Adrenal gland (tissue), 12 donors: ENCODE data around the gene ZFHX3. TPM values are rescaled to one million over a fixed set of nuclear protein-coding genes. Genes with fewer than 3 reads are reported as not detected.

Experiments used
- DNase-seq, 7 donors: peaks; one replicate each; pipeline ENCODE4 v3.0.0-alpha.2; 2019 to 2020
- H3K27ac ChIP-seq, 5 donors: fragments of 200-600 bp; sonication (generic) in 4 of 5; 1 replicate in 3 of 5; 2 replicates in 2 of 5; pipeline versions ENCODE4 v1.5.1 to v1.8.0; 2016 to 2020; ENCODE audit warnings: mild to moderate bottlenecking in 1 of 5
- H3K27me3 ChIP-seq: fragments of 200-600 bp; 2 replicates; pipeline ENCODE4 v1.8.0; 2021
- H3K36me3 ChIP-seq, 2 donors: fragments of 200-600 bp; replicated peaks in 1 of 2; 1 replicate in 1 of 2; 2 replicates in 1 of 2; pipeline versions ENCODE4 v1.5.1 to v1.8.0; 2018 to 2022
- H3K4me1 ChIP-seq, 2 donors: fragments of 200-600 bp; replicated peaks in 1 of 2; 1 replicate in 1 of 2; 2 replicates in 1 of 2; pipeline versions ENCODE4 v1.5.1 to v1.8.0; 2018 to 2021
- H3K4me3 ChIP-seq, 4 donors: fragments of 200-600 bp; sonication (generic) in 3 of 4; one replicate each; pipeline ENCODE4 v1.5.1; 2016 to 2018
- H3K9me3 ChIP-seq, 3 donors: fragments of 200-600 bp; sonication (generic) in 1 of 3; replicated peaks in 1 of 3; 1 replicate in 2 of 3; 2 replicates in 1 of 3; pipeline versions ENCODE4 v1.5.1 to v1.8.0; 2016 to 2021
- CTCF ChIP-seq, 6 experiments: fragments of 450-650 bp in 4 of 6; fragments of 200-600 bp in 2 of 6; sonication (generic) in 1 of 6; IDR thresholded peaks; 1 replicate in 5 of 6; 2 replicates in 1 of 6; pipeline versions ENCODE4 v1.5.1 to v1.8.0; 2016 to 2021; ENCODE audit warnings: antibody characterized with exemption in 6 of 6, mild to moderate bottlenecking in 2 of 6, moderate library complexity in 1 of 6
- POLR2A ChIP-seq, 2 donors: fragments of 450-650 bp; IDR thresholded peaks; one replicate each; pipeline ENCODE4 v1.6.1; 2017; ENCODE audit warnings: antibody characterized with exemption in 2 of 2, mild to moderate bottlenecking in 2 of 2, moderate library complexity in 1 of 2
- WGBS, 4 donors: extraction: QIAGEN DNeasy Blood & Tissue Kit in 2 of 4; methylation state at CpG; one replicate each; pipeline versions ENCODE4 v1.1.5 to v1.1.7; 2013 to 2017; 5-methylcytosine and 5-hydroxymethylcytosine counted together
- intact Hi-C, 2 donors: fragments of 100-400 bp; cut with DNase I; formaldehyde crosslinking; loops; one replicate each; pipeline versions ENCODE4 v1.14.1 to v1.15.0; 2022 to 2023
- polyA plus RNA-seq, 3 donors: library from polyadenylated mRNA; stranded (reverse); fragments of 200-250 nt in 2 of 3; fragments of 350-450 nt in 1 of 3; fragmentation: Illumina TruSeq in 1 of 3; extraction: RNeasy Lipid Tissue Mini Kit (QIAGEN cat#74804) in 1 of 3; gene quantifications; one replicate each; pipeline ENCODE4 v1.2.3, GENCODE V29; 2013 to 2014
- total RNA-seq, 9 donors: library from RNA; depleted of rRNA in 4 of 9; stranded (reverse); fragments of >200 nt in 4 of 9; fragments of 120-200 nt in 1 of 9; fragmentation: NEBNext Ultra II Directional in 1 of 9; extraction: Animal tissue kit (Norgen Biotek cat#: 25700) in 1 of 9; gene quantifications; one replicate each; pipeline versions ENCODE4 v1.1.0 to v1.2.4, GENCODE V29; 2013 to 2023
- donor health status: healthy with polysubstance abuse.
- donor health status: Bipolar disorder and iron deficiency.
- donor health status: DM: yes; HTN: yes; CAD: no.
- donor health status: DM: no; HTN: no; CAD: no.
- donor health status: DM: no; HTN: no; CAD: no.
- donor health status: DM: yes; HTN: yes; CAD: no.

The ZFHX3 gene
- total and polyA plus RNA-seq, 12 donors, result 2.4 to 31.6 (median 19.3) TPM

- H3K4me3 ChIP-seq, result no peak overlapping the region
- WGBS, 4 donors, result 94 to 97% (median 96%) methylated on average over 11 to 12 of the region's 12 CpGs
- no peak for TF ChIP-seq CTCF (IDR thresholded peaks at IDR 0.05)
- TF ChIP-seq POLR2A (IDR thresholded peaks at IDR 0.05), result no peak
- no peaks in the 10 kb centered on the region for H3K36me3 ChIP-seq
- no peaks in the 10 kb centered on the region for H3K27me3 ChIP-seq
- DNase-seq, result no peak
- intact Hi-C loops, result no loop called here
- H3K9me3 ChIP-seq, result no peaks in the 10 kb centered on the region
- peaks cover 9 to 26% of the 10 kb centered on the region in 2 donors for H3K4me1 ChIP-seq
- no peak overlapping the region for H3K27ac ChIP-seq
Measured at GRCh38 chr16:72926177-72927070, 121.5 kb downstream of the ZFHX3 start.

DNA sequence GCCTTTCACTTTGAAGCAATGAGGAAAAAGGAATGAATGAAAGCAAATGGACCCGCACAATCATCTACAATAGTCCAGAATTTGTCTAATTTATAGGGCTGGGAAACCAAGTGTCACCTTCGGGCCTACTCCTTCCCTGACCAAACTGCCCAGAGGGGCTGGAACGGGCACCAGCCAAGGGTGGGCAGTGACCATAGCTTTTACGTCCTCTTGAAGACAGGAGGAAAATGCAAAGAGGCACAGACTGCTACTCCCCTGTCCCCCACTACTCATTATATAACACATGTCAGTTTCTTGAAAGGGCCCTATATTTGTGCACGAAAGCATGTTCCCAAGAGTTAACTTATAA lies 122.3 kb downstream of the ZFHX3 start:
- Histone ChIP-seq H3K9me3 (no peaks in the 10 kb centered on the region), H3K27ac (no peak overlapping the region), H3K36me3 (no peaks in the 10 kb centered on the region), H3K4me1 (peaks cover 11 to 23% of the 10 kb centered on the region in 2 donors), H3K27me3 (no peaks in the 10 kb centered on the region), H3K4me3 (no peak overlapping the region)
- 94 to 97% (median 97%) methylated on average over 5 of the region's 5 CpGs for WGBS, 4 donors
- TF ChIP-seq POLR2A (IDR thresholded peaks at IDR 0.05) (no peak), CTCF (IDR thresholded peaks at IDR 0.05) (no peak)
- no peak for DNase-seq
- intact Hi-C loops, result no loop called here

- Histone ChIP-seq H3K4me3 (no peak overlapping the region), H3K27ac (no peak overlapping the region), H3K9me3 (no peaks in the 10 kb centered on the region), H3K27me3 (no peaks in the 10 kb centered on the region), H3K36me3 (no peaks in the 10 kb centered on the region), H3K4me1 (peaks cover 11 to 23% of the 10 kb centered on the region in 2 donors)
- 86 to 95% (median 92%) methylated on average over 17 of the region's 17 CpGs for WGBS, 4 donors
- TF ChIP-seq CTCF (IDR thresholded peaks at IDR 0.05) (no peak), POLR2A (IDR thresholded peaks at IDR 0.05) (no peak)
- no peak for DNase-seq
- intact Hi-C loops, result no loop called here
Measured at GRCh38 chr16:72924927-72925630, 122.8 kb downstream of the ZFHX3 start.

DNA sequence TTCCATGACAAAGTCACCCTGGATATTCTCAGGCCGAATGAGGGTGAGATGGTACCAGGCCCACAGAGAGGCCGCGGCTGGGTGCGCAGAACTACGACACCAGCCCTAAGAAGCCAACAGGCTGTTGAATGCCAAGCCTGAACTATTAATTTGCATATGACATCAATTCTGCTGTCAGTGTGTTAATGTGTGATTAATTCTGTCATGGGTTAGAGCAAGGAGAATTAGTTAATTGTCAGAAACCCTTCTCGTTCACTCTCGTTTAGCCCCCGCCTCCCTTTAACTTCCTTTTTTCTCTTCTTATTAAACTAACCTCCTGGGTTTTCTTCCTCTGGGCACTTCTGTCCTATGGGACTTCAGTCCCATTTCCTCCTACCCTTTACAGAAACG lies 123.4 kb downstream of the ZFHX3 start:
- TF ChIP-seq CTCF (IDR thresholded peaks at IDR 0.05) (no peak), POLR2A (IDR thresholded peaks at IDR 0.05) (no peak)
- Histone ChIP-seq H3K27me3 (no peaks in the 10 kb centered on the region), H3K9me3 (no peaks in the 10 kb centered on the region), H3K4me1 (peaks cover 11 to 23% of the 10 kb centered on the region in 2 donors), H3K36me3 (no peaks in the 10 kb centered on the region), H3K4me3 (no peak overlapping the region), H3K27ac (no peak overlapping the region)
- intact Hi-C loops, result no loop called here
- WGBS, 4 donors, result 90 to 94% (median 92%) methylated on average over 9 of the region's 9 CpGs
- no peak for DNase-seq
